Measurements from ENCODE around the gene CXADR.

Gene CXADR

DNA sequence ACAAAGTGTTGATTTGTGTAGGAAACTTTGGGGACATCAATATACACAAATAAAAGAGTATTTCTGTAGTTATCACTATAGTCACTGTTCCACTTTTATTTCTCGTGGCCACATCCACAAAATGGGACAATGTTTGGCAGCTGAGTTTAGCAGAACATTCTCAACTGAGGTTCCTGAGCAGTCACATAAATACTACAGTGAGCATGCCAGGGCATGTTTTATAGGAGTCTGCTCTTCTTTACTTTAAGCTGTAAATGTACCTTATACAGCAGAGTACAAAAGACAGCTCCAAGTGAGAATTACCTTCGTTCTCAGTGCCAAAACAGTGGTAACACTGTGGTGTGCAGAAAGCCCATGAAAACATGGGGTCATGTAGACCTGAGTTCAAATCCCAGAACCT lies 94.8 kb downstream of the CXADR start:
- DNase-seq (ENCODE audit: low spot score) = no peak

DNA sequence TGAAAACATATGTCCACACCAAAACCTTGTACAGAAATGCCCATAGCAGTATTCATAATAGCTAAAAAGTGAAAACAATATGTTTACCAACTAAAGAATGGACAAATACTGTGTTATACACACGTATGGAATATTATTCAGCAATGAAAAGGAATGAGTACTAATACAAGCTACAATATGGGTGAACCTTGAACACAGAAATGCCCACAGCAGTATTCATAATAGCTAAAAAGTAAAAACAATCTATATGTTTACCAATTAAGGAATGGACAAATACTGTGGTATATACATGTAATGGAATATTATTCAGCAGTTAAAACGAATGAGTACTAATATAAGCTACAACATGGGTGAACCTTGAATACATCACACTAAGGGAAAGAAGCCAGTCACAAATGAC lies 96.8 kb downstream of the CXADR start:
- DNase-seq (ENCODE audit: low spot score) = no peak

DNA sequence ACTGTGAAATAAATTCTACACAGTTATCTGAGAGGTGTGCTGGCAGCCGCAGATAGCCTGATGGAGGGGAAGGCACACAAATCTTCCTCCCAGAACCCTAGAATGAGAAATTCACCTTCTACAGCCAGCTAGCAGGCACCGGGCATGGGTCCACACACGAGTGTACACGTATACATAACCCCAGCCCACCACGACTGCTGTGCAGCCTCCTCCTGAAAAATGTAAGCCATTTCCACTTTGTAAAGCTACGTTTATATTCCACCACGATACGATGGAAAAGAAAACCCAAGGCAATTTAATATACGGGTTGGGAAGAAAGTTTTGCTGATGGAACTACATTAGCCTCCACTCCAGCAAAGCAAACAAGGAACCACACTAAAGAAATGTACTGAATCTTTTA lies 98.1 kb downstream of the CXADR start:
- DNase-seq (ENCODE audit: low spot score) = peak; percentile 30

DNA sequence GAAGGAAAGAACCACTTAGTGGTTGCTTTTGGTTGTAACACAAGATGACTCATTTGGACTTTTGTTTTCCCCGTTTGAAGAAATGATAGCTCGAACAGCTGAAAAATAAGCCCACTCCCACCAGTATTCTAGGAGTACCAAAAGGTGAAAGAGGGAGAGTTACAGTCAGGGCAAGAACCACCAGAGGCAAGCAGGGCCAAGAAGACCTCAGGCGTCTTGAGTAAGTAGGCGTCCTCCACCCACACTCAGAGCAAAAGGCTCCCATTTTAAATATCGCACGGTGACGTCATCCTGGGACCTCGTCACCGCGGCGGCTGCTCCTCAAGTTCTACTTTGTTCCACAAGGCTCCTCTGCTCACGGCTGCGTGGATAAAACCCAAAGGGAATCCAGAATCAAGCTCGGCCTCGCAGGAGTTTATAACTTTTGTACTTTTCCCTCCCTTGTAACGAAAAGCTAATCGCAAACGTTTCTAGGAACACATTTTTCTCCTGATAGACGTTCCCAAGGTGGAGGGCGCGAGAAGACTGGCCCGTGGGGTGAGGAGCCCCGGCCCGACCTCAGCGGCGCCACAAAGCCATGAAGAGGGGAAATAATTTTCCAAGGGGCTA lies 98.7 kb downstream of the CXADR start:
- peak; percentile 79 for DNase-seq (ENCODE audit: low spot score)

DNA sequence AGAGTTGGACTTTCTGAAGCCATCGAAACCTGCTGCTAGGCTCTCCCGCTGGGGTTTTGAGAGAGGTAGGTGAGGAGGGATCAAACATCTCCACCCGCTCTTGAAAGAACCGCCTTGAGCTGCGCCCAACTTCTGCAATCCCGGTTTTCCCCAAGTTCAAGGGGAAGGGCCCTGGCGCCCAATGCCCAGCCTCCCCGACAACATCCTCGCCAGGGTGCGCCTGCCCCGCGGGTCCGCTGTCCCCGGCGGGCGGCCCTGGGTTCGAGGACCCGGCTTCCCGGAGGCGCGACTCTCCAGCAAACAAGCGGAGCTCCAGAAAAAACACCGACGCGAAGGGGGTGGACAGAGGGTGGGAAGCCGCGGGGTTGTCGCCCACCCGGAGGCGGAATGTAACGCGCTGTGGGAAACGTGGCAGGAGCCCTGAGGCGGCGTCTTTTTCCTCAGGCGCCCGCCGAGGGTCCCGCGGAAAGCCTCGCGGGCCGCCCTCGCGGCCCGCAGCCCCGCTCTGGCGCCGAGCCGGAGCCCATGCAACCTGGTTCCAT lies 99.3 kb downstream of the CXADR start:
- DNase-seq (ENCODE audit: low spot score) = peak; percentile 67

DNA sequence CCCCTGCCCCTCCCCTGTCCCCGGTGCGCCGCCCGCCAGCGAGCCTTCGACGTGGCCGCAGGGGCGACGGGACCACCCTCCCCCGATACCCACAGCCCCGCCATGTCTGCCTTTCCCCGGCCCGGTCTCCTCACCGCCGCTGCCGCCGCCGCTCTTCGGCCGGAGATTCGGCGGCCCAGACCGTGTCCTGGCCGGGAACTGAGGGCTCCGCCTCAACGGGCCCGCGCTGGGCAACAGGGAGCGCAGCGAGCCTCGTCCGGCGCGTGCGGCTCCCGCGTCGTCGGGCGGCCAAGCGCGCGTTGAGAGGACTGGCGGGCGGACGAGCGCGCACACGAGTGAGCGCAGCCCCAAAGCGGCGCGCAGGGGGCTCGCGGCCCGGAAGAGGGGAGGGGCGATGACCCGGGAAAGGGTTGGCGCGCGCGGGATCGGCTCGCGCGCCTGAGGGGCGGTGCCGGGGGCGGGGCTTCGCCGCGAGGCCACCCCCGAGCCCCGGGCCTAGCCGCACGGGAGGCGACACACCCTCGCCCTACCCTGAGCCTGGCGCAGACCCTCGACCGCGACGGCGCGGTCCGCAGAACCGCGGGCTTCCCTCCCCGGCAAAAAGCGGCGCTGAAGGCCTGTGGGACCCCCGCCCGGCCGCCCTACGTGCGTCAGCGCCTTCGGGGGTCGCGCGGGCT lies 99.9 kb downstream of the CXADR start, which contains the start of gene BTG3:
Gene BTG3 (minus strand): TSS at position 337 of the 677 bp plus-strand sequence. CDS start 3,757 bp downstream, outside the sequence.
- DNase-seq (ENCODE audit: low spot score) = peak; percentile 97

DNA sequence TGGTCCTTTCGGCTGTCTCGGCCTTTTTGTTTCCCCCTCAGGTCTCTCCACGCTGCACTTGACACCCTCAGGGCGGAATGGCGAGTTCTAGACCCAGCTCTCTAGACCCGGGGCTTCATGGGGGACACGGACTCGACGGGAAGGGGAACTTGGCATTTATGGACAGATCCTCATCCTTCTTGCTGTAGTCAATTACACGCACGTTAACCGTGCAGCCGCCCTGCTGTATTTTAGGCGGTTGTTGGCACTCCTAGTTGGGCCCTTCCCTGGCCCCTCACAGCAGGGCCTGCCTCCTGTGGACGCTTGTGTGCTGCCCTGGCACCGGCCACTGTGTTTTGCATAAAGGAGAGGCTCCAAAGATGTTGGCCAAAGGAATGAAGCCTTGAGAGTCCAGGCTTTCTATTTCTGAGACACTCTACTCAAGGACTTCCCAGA lies 100.4 kb downstream of the CXADR start:
- no peak for DNase-seq (ENCODE audit: low spot score)

DNA sequence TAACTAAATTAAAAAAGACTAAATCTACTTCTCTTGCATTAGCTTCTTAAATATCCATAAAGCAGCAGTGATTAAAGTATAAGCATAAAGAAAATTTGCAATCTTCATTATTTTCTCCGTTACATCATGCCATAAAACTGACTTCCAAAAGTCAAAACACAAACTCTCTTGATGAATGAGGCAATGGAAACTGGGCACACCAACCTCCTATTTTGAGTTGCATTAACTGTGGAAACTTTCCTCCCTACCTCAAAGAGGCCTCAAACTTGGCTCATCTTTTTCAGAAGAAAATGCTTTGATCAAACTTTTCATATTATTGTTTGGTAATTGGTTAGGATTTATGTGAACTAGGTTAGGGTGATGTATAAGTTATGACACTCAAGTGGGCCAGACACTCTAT lies 104.0 kb downstream of the CXADR start:
- no peak for DNase-seq (ENCODE audit: low spot score)

DNA sequence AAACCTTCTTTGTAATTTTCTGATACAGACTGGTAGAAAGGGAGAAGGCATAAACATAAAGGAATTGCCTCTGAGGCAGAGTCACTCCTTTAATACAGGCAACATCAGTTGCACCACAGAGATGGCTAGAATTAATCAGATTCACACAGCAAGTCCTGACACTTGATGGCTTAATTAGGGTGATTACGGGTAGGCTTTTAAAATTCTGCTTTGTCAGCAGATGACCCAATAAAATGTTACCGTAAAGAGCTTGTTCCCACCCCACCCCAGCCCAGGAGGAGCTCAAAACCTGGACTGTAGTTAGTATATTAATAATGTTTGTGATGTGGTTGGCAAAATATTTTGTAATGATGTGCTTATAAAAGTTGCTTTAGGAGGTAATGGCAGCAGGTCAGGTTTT lies 109.2 kb downstream of the CXADR start:
- DNase-seq (ENCODE audit: low spot score) = no peak

DNA sequence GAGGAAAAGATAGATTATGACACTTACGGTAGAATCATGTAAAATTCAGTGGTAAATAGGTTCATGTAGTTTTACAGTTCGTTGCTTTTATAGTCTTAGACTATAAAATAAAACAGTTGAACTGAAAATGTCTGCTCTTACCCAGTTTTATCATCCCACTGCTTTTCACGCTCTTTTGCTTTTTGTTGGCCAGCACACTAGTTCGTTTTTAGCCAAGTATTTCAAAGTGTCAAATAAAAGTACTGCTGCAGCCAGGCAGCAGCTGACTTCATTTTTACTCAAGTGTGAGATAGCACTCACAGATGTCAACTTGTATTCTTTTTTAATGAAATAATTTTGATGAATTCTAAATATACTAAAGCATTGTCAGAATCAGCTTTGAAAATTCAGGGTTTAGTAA lies 118.4 kb downstream of the CXADR start:
- DNase-seq (ENCODE audit: low spot score) = no peak

DNA sequence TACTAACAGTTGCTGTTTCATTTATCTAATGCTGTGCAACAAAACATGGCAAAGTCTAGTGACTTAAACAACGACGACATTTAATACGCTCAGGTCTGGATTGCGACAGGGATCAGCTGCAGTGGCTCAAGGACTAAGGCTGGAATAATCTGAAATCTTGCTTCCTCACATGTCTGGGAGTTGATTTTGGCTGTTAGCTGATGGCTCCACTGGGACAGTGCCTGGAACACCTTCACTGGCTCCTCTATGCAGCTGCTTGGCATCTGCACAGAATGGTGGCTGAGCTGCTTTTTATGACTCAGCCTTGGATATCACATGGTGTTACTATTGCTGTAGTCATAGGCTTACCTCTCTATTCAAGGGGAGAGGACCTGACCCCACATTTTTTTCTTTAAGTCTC lies 123.9 kb downstream of the CXADR start:
- DNase-seq (ENCODE audit: low spot score) = no peak

DNA sequence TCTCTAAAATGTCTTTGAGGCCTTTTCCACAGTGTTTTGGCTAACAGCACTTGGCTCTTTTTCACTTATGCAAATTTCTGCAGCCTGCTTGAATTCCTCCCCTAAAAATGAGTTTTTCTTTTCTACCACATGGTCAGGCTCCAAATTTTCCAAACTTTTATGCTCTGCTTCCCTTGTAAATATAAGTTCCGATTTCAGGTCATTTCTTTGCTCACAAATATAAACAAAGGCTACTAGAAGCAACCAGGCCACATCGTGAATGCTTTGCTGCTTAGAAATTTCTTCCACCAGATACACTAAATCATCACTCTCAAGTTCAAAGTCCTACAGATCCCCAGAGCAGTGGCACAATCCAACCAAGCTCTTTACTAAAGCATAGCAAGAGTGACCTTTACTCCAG lies 128.0 kb downstream of the CXADR start:
- no peak for DNase-seq (ENCODE audit: low spot score)
